ENCODE measurements around the gene GPA33.

The GPA33 gene

DNA sequence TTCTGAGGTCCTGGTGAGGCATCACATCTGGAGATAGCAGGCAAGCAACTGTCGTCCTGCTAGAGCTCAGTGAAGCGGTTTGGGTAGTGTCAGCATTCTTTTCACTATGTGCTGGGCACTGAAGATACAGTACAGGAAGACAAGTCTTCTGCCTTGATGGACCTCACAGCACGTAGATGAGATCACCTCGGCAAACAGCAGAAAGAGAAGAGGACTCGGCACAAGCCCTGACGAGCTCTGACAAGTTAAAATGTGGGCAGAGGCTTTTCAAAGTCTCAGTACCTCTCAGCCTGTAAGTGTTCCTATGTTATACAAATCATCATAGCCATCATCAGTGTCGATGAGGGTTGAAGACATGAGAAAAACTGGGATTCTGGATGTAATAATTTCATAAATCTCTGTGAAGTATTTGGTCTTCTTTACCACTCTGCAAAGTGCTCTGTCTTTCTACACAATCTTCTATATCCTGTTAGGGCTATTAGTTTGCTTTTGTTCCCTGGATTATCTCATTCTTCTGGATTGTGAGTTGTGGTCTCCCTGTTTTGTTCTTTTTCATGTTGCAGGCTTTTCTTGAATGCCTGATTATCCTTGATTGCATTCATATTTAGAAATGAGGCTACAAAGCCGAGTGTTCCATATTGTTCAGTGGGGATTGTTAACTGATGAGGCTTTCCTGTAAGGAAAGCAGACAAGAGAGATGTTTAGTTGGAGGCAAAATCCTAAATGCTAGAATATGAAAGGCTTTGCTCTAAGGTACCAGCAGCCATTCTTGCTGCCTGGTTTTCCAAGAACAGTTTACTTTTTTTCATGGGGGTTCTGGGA lies 76.9 kb downstream of the GPA33 start:
- Histone ChIP-seq H3K79me2 (ENCODE audit: control insufficient read depth, low read length) (no peaks in the 10 kb centered on the region), H3K4me1 (ENCODE audit: control insufficient read depth, low read length) (no peaks in the 10 kb centered on the region), H3F3A (ENCODE audit: control insufficient read depth, insufficient read depth) (no peaks in the 10 kb centered on the region), H3K4me3 (ENCODE audit: low read length) (no peak overlapping the region), H3K27ac (ENCODE audit: low read depth, low read length) (no peak overlapping the region), H3K27me3 (ENCODE audit: control insufficient read depth, low read length) (peaks cover 7% of the 10 kb centered on the region; the same call in 1 of the 2 replicates), H4K20me1 (ENCODE audit: control insufficient read depth, insufficient read depth, low read depth, low read length) (no peaks in the 10 kb centered on the region), H3K9me2 (replicated peaks; ENCODE audit: control insufficient read depth, low read length) (no peaks in the 10 kb centered on the region), H3K9me3 (ENCODE audit: control insufficient read depth, insufficient read depth, low read length) (no peaks in the 10 kb centered on the region), H3K4me2 (ENCODE audit: low read length) (no peak overlapping the region), H3K36me3 (ENCODE audit: control insufficient read depth, low read length) (no peaks in the 10 kb centered on the region)
- no peak for TF ChIP-seq EZH2phosphoT487 (IDR thresholded peaks at IDR 0.05; ENCODE audit: borderline replicate concordance, low read length)
- TF ChIP-seq, protein P1, sequence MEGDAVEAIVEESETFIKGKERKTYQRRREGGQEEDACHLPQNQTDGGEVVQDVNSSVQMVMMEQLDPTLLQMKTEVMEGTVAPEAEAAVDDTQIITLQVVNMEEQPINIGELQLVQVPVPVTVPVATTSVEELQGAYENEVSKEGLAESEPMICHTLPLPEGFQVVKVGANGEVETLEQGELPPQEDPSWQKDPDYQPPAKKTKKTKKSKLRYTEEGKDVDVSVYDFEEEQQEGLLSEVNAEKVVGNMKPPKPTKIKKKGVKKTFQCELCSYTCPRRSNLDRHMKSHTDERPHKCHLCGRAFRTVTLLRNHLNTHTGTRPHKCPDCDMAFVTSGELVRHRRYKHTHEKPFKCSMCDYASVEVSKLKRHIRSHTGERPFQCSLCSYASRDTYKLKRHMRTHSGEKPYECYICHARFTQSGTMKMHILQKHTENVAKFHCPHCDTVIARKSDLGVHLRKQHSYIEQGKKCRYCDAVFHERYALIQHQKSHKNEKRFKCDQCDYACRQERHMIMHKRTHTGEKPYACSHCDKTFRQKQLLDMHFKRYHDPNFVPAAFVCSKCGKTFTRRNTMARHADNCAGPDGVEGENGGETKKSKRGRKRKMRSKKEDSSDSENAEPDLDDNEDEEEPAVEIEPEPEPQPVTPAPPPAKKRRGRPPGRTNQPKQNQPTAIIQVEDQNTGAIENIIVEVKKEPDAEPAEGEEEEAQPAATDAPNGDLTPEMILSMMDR (IDR thresholded peaks at IDR 0.05; ENCODE audit: low read depth, low read length, poor library complexity, severe bottlenecking), result no peak

DNA sequence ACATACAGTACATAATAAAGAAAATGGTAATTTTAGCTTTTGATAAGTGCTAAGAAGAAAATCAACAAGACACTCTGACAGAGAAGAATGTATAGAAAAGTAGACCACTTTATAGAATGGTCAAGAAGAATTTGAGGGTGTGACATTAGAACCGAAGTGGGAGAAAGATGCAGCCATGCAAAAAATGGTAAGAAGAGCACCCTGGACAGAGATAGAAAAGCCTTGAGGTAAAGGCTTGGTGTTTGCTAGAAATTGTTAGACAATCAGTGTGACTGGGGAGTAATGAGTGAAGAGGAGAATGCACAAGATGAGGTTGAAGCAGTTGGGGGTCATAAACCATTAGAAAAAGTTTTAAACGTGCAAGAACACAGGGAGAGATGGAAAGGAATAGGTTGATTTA lies 77.6 kb downstream of the GPA33 start:
- Histone ChIP-seq H3K27ac (ENCODE audit: low read depth, low read length) (no peak overlapping the region), H3K4me2 (ENCODE audit: low read length) (no peak overlapping the region), H4K20me1 (ENCODE audit: control insufficient read depth, insufficient read depth, low read depth, low read length) (no peaks in the 10 kb centered on the region), H3K36me3 (ENCODE audit: control insufficient read depth, low read length) (no peaks in the 10 kb centered on the region), H3K9me2 (replicated peaks; ENCODE audit: control insufficient read depth, low read length) (no peaks in the 10 kb centered on the region), H3K9me3 (ENCODE audit: control insufficient read depth, insufficient read depth, low read length) (no peaks in the 10 kb centered on the region), H3K27me3 (ENCODE audit: control insufficient read depth, low read length) (peaks cover 7% of the 10 kb centered on the region; the same call in 1 of the 2 replicates), H3F3A (ENCODE audit: control insufficient read depth, insufficient read depth) (no peaks in the 10 kb centered on the region), H3K4me1 (ENCODE audit: control insufficient read depth, low read length) (no peaks in the 10 kb centered on the region), H3K79me2 (ENCODE audit: control insufficient read depth, low read length) (no peaks in the 10 kb centered on the region), H3K4me3 (ENCODE audit: low read length) (no peak overlapping the region)
- TF ChIP-seq, protein P1 (IDR thresholded peaks at IDR 0.05; ENCODE audit: low read depth, low read length, poor library complexity, severe bottlenecking), result no peak
- no peak for TF ChIP-seq EZH2phosphoT487 (IDR thresholded peaks at IDR 0.05; ENCODE audit: borderline replicate concordance, low read length)

DNA sequence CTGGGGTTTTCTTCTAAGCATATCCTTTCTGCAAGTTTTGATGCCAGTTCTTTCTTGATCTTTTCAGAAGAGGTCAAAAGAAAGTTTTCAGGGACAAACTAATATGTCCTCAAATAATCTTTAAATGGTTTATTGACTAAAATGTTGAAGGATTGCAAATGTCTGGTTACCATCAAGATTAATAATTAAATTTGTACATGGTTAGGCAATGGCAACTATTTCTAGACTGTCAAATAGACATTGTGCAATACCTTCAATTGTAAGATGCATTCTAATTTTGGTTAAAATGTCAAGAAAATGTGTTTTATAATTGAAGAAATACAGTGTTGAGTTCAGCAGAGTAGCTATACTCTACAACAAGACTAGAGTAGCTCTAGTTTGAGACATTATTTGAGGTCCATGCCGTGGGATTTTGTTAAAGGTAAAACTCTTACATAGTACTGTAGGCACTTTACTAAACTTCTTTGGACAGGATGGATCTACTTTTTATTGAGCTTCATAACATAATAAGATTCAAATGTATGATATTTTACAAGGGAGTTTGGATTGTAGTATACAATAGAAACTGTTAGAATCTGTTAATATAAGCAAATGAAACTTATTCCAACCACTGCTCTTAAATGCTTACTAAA lies 78.5 kb downstream of the GPA33 start:
- Histone ChIP-seq H3K27me3 (ENCODE audit: control insufficient read depth, low read length) (peaks cover 7% of the 10 kb centered on the region; the same call in 1 of the 2 replicates), H3K9me3 (ENCODE audit: control insufficient read depth, insufficient read depth, low read length) (no peaks in the 10 kb centered on the region), H3K4me2 (ENCODE audit: low read length) (no peak overlapping the region), H3K27ac (ENCODE audit: low read depth, low read length) (no peak overlapping the region), H3K4me1 (ENCODE audit: control insufficient read depth, low read length) (no peaks in the 10 kb centered on the region), H3K36me3 (ENCODE audit: control insufficient read depth, low read length) (no peaks in the 10 kb centered on the region), H3K9me2 (replicated peaks; ENCODE audit: control insufficient read depth, low read length) (no peaks in the 10 kb centered on the region), H3K4me3 (ENCODE audit: low read length) (no peak overlapping the region), H3K79me2 (ENCODE audit: control insufficient read depth, low read length) (no peaks in the 10 kb centered on the region), H4K20me1 (ENCODE audit: control insufficient read depth, insufficient read depth, low read depth, low read length) (no peaks in the 10 kb centered on the region), H3F3A (ENCODE audit: control insufficient read depth, insufficient read depth) (no peaks in the 10 kb centered on the region)
- no peak for TF ChIP-seq EZH2phosphoT487 (IDR thresholded peaks at IDR 0.05; ENCODE audit: borderline replicate concordance, low read length)
- TF ChIP-seq, protein P1 (IDR thresholded peaks at IDR 0.05; ENCODE audit: low read depth, low read length, poor library complexity, severe bottlenecking), result no peak
